ENCODE results near the gene CNEP1R1. TPM values are rescaled to one million over a fixed set of nuclear protein-coding genes. Genes with fewer than 3 reads are reported as not detected.
A peak's percentile ranks its signal among the peaks of the same experiment; 100 is the strongest.

CNEP1R1 gene
- 10 to 100 TPM; 11.5 to 22.3 TPM for total RNA-seq

GRCh38 chr16:50024684-50025536, at the start of gene CNEP1R1:
Gene CNEP1R1, plus strand, starts transcription at chr16:50025225. Its CDS starts 91 bp downstream, at chr16:50025316.
- Histone ChIP-seq H3K4me3 (peak within 1 kb of the TSS; percentile 88 to 94), H3K36me3 (replicated peaks in 1 of 2; ENCODE audit: insufficient read depth in 1 of 2, low read depth in 2 of 2) (peaks cover 0 to 2% of the 10 kb centered on the region in 2 donors), H3K27ac (peak within 1 kb of the TSS; percentile 18 to 78 (median 71)), H3K9me3 (no peaks in the 10 kb centered on the region), H3K4me1 (peaks cover 8% of the 10 kb centered on the region), H3K27me3 (no peaks in the 10 kb centered on the region)
- whole genome bisulfite sequencing, 2 donors = 0% methylated on average over 20 to 63 of the region's 65 CpGs
- ATAC-seq (peak; percentile 100), DNase-seq (peak; percentile 94 to 95 (median 95))
- TF ChIP-seq CTCF (IDR thresholded peaks at IDR 0.05) (peak; percentile 99 to 100 (median 100)), POLR2A (IDR thresholded peaks at IDR 0.05) (peak; percentile 15 to 70 (median 57))
- intact Hi-C loops (cut with DNase I) = no loop called here

- Histone ChIP-seq H3K4me1 (no peaks in the 10 kb centered on the region), H3K36me3 (replicated peaks in 1 of 2; ENCODE audit: insufficient read depth in 1 of 2, low read depth in 2 of 2) (no peaks in the 10 kb centered on the region), H3K4me3 (no peak overlapping the region), H3K27me3 (no peaks in the 10 kb centered on the region), H3K9me3 (no peaks in the 10 kb centered on the region), H3K27ac (no peak overlapping the region)
- DNase-seq = no peak
- TF ChIP-seq POLR2A (IDR thresholded peaks at IDR 0.05) = no peak
- TF ChIP-seq CTCF (IDR thresholded peaks at IDR 0.05) = no peak
- no peak for ATAC-seq
- intact Hi-C loops (cut with DNase I) = no loop called here
Observed at GRCh38 chr16:49977427-49977826, 47.6 kb upstream of the CNEP1R1 start.

- no peaks in the 10 kb centered on the region for H3K36me3 ChIP-seq (replicated peaks in 1 of 2; ENCODE audit: insufficient read depth in 1 of 2, low read depth in 2 of 2)
- ATAC-seq (no peak), DNase-seq (no peak)
- H3K9me3 ChIP-seq = no peaks in the 10 kb centered on the region
- 80 to 83% methylated on average over 6 of the region's 6 CpGs for WGBS, 2 donors
- H3K4me1 ChIP-seq = no peaks in the 10 kb centered on the region
- TF ChIP-seq CTCF (IDR thresholded peaks at IDR 0.05) (no peak), POLR2A (IDR thresholded peaks at IDR 0.05) (no peak)
- H3K27ac ChIP-seq = no peak overlapping the region
- H3K4me3 ChIP-seq = no peak overlapping the region
- intact Hi-C loops (cut with DNase I) = no loop called here
- H3K27me3 ChIP-seq = no peaks in the 10 kb centered on the region
Observed at GRCh38 chr16:49978569-49979326, 46.3 kb upstream of the CNEP1R1 start.

GRCh38 chr16:49980166-49980565, 44.9 kb upstream of the CNEP1R1 start:
- Histone ChIP-seq H3K9me3 (no peaks in the 10 kb centered on the region), H3K4me3 (no peak overlapping the region), H3K27me3 (no peaks in the 10 kb centered on the region), H3K36me3 (replicated peaks in 1 of 2; ENCODE audit: insufficient read depth in 1 of 2, low read depth in 2 of 2) (no peaks in the 10 kb centered on the region), H3K4me1 (no peaks in the 10 kb centered on the region), H3K27ac (no peak overlapping the region)
- TF ChIP-seq POLR2A (IDR thresholded peaks at IDR 0.05) (no peak), CTCF (IDR thresholded peaks at IDR 0.05) (no peak)
- DNase-seq (no peak), ATAC-seq (no peak)
- intact Hi-C loops (cut with DNase I) = no loop called here
- 55 to 71% methylated on average over 3 of the region's 3 CpGs for WGBS, 2 donors
